Muscle of back (tissue), 11 donors: ENCODE data around the gene DSN1. TPM values are rescaled to one million over a fixed set of nuclear protein-coding genes. Genes with fewer than 3 reads are reported as not detected.
A peak's percentile ranks its signal among the peaks of the same experiment; 100 is the strongest.

ENCODE experiments used
- DNase-seq, 3 donors: peaks; one replicate each; pipeline versions ENCODE4 v3.0.0 to v3.0.0-alpha.2; 2013
- polyA plus RNA-seq, 10 donors: library from polyadenylated mRNA; unstranded; fragments of 120-200 nt; gene quantifications; one replicate each; pipeline ENCODE4 v1.2.1, GENCODE V29; 2013; ENCODE audit not compliant: insufficient read length in 10 of 10

DSN1 gene
- polyA plus RNA-seq, 10 donors: 7.9 to 15.2 (median 10.1) TPM

DNA sequence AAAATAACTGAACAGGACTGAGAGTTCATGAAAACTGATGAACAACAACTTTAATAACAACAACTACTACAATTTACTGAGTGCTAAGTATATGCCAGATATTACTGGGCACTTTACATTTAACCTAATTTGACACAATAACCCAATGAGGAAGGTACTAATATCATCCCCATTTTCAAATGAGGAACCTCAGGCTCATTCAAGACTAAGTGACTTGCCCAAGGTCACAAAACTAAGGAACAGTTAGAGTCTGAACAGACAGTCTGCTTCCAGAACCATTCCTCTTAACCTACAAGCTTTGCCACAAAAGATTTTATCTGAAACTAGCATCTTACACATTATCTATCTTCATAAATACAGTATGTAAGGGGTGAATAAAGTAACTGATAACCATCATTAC is 17.1 kb downstream of the DSN1 start:
- no peak for DNase-seq

DNA sequence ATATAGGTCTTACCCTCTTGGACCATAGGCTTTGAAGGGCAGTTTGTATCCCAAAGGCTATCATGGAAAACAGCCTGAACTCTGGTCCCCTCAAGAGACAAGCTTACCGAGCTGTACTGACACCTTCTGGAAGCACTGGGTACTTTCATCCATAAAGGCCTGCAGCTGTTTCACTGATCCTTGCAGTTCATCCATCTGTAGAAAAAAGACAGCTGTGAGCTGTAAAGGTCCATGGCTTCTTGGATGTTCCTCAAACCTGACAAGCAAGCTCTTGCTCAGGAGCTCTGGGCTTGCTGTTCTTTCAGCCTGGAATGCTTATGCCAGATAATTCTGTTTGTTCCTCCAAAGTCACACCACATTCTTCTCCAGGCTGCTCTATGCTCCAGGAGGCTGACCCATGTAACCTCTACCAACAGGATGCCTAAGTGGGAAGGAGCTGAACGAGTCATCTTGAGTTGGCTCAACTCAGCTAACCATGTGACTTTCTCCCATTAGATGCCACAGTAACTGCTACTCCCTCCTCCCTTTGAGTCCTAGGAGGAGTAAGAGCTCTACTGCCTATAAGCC is 18.8 kb downstream of the DSN1 start:
- peak; percentile 55 to 79 (median 65) for DNase-seq

DNA sequence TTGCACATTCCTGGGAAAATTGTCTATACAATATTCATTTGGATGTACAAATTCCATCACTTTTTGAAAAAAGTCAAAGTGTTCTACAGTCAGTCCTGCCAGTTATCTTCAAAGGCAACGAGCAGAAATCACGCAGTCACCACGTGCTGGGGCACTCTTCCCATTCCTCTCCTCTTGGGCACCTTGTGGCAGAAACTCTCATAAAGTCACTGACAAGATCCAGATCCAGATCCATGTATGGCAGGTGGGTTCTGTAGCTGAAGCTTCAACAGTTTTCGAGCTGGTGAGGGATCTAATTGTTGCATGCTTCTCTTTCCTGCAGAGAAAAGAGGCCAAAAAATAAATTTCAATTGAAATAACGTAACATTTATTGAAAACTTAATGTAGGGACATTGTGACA is 21.0 kb downstream of the DSN1 start:
- DNase-seq: no peak

DNA sequence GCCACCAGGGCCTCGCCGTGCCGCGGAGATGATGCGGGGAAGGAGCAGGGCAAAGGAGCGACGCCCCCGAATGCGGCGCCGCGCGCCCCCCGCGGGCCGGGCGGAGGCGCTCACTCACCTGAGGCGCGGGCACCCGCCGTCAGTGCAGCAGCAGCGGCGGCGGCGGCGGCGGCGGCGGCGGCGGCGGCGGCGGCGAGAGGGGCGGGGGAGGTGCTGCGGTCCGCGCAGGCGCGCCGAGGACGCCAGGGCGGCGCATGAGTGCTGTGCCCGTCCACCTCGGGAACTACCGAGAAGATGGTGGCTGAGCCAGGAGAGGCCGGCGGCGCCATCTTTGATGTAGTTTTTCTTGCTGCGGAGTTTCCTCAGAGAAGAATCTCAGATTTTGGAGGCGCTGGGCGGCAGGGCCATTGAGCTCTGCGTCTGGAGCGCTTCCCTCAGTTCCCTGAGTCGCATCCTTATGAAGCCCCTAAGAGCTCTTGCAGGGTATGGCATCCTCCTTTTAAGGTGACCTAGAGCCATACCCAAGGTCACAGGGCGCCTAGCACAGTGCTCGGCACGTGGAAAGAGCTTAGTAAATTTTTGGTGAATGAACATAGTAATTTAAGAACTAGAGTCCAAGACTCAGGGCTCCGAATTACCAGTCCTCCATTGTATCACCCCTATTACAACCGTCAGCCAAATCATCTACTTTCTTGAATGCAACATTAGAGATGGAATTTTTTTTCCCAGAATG is 27.5 kb downstream of the DSN1 start, which contains the start of gene NDRG3:
NDRG3 (minus strand) TSS at position 164 of the 733 bp plus-strand sequence. CDS start 24,355 bp downstream, outside the sequence.
- peak; percentile 92 to 97 (median 95) for DNase-seq

DNA sequence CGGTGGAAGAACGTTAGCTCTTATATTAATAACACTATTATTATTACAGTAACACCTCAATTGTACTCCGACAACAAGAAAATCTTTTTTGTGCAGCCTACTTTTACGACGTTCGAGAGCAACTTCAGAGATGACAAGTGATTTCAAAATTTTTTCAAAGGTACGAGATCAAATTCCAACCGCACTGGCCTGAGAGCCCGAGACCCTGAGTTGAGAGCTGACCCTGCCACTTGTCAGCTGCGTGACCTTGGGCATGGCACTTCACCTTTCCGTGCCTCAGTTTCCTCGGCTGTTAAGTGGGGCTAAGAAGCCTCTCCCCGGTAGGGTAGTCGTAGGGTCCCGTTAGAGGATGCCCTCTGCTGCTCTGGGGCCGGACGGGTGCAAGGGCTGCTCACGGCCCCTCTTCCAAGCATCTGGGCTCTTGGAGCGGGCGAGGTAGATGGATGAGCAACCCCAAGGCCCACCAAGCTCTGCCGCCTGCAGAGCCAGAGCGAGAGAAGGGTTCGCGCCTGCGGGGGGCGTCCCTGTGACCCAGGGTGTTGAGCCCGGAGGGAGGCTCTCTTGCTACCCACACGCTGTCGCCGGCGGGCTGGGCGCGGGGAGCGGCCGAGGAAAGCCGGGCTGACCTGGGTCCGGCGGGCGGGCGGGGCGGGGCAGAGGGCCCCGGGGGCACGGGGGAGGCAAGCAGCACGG is 28.2 kb downstream of the DSN1 start:
- peak in 1 of 3 donors; percentile 56 for DNase-seq

DNA sequence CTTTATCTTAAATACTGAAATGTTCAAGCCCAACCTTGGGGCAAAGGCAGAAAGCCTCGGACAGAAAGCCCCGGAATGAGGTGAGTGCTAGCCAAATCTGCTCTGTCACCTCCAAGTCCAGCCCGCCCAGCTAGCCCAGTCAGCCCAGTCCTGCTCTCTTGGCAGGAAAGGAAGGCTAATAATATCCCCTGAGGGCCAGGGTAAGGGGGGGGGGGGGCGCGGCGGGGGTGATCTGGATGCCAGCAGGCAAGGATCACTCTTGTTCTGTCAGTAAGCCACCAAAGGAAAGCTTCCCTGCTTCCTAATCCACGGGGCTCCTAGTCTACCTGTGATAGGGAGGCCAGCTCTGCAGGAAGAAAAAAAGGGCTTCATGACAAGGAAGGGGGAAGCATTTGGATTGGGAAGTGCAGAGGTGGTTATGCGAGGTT is 28.8 kb downstream of the DSN1 start:
- DNase-seq: peak in 1 of 3 donors; percentile 10

DNA sequence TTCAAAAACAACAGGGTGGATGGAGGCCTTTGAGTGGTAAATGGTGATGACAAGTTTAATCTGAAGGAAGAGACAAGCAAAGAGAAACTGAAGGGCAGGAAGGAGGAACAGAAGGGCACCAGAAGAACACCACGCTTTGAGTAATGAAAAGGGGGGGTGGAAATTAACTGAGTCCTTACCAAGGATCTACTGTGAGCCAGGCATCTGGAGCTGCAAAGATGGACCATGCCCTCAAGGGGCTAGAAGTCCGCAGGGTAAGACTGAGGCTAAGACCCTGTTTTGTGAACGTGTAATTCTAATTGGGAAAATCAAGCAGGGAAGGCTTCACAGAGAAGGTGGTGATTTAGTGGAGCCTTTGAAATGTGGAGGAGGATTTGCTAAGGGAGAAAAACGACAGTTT is 29.3 kb downstream of the DSN1 start:
- no peak for DNase-seq

DNA sequence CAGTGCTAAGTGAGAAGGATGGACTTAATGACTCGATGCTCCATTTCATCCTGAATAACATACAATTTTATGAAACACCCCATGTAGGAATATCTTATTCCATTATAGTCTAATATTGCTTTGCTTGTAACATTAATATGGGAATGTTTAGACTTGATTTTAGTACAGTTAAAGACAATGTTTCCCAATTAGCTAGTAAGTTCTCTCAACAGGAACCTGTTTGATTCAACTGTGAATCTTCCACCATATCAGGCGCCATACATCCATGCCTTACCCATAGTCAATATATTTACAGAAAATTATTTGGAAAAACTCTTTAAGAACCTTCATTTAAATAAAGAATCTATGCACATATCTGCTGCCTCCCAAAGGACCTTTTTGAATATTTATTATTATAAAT is 31.0 kb downstream of the DSN1 start:
- no peak for DNase-seq

DNA sequence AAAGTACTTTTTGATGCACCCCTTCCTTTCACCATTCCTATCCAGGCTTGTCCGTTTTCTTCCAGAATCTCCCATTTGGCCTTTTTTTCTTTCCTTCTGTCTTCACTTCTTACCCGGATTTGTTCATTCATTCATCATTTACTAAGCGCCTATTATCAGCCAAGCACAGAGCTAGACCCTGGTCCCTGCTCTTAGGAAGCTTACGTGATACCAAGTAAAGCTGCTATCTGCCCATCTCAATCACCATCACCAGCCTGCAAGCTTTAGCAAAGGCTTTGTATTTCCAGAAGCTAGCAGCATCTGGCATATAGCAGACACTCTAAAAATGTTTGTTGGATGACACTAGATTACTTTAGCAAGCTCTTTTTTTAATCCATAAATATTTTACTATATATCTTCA is 32.5 kb downstream of the DSN1 start:
- no peak for DNase-seq

DNA sequence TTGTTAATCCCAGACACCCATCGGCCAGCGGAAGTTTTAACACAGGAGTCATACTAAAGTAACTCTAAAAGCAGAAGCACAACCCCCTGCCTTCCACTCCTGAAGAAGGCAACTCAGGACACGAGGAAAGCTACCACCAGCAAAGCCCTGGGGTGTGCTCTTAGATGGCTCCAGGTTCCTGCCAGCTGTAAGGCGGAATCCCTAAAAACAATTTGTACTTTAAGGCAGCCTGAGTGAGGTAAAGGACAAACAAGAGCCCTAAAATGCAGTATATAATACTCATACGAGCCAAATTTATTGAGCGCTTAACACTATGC is 36.4 kb downstream of the DSN1 start:
- no peak for DNase-seq

DNA sequence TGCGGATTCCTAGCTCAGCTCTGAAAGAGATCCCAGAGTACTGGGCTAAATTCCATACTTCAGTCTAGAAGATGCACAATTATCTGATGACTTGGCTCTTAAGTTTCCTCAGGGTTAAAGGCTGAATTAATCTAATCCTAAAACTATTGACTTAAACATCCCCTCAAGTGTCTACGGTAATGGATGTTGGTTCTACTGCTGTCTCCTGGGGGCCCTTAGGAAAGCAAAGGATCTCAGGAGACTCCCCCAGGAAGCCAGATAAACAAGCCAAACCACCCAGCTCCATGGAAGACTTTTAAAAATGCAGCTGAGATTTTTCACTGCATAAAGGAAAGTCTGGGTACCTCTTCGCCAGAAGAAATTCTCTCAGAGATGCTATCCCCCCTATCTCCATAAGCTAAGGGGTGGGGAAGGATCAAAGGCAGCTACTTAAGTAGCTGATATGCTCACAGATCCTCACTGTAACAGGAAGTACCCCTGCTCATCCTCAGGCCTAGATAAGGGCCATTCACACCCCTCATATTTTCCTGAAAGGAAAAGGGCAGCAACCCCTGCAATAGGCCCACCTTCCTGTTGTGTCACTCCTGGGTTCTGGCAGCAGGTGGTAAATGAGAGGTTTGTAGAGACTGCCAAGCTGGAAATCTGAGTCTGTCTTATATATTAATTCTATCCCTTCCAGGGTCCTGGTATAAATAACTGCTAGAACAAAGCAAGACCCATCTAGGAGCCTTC is 36.9 kb downstream of the DSN1 start:
- DNase-seq: no peak

DNA sequence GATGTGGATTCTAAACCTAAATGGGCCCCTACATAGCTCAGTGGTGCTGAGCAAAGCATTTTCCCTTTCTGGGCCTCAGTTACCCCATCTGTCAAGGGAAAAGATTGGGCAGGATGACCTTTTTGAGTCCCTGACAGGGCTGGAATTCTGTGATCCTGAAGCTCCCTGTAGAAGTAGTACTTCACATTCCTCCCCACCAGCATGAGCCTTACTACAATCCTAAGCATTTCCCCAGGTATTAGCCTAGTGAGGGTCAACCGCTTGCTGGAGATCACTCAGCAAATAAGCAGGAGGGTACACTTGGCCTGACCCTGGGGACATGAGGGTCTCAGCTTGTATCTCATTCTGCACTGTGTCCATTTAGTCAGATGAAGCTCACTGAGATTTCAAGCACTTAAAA is 41.1 kb downstream of the DSN1 start:
- no peak for DNase-seq

DNA sequence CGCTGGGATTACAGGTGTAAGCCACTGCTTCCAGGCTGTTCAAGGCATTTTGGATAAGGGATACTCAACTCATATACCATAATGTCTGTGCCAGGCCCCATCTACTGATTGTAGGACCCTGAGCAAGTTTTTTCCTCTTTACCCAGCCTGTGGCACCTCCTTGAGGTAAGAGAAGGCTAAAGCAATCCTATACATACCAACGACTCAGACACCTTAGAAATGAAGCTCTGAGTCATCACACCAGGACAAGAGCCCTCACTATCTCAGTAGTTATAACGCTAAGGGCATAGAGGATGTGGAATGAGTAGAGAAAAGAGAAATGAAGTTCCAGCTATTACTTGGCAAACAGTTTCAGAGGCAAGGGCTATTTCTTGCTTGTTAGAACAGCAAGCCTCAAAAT is 44.6 kb downstream of the DSN1 start:
- DNase-seq: no peak

DNA sequence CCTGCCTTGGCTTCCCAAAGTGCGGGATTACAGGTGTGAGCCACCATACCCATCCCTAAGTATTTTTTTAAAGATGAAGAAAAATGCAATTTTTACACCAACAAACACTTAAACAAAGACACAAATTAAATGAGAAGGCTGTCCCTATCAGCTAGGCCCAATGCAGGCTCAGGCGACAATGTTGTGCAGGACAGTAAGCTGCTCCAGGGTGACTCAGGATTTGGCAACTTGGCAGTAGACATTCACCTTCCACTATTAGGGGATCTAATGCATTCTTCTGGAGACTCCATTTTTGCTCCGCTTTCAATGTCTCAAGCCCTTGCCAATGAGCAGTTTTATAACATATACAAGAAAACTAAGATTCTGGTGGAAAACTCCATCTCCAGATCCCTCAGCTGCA is 47.4 kb downstream of the DSN1 start:
- DNase-seq: no peak

DNA sequence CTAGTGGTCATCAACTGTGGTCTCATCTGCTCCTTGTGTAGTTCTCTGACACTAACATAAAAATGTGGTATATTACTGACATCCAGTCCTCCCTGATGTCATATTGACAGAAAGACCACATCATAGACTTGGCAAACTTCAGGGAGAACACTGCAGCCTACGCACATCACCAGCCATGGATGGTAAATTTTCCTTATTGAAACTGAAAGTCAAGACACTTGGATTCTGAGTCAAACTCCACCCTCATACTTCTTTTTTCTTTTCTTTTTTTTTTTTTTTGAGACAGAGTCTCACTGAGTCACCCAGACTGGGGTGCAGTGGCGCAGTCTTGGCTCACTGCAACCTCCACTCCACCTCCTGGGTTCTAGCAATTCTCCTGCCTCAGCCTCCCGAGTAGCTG is 53.1 kb downstream of the DSN1 start:
- no peak for DNase-seq

DNA sequence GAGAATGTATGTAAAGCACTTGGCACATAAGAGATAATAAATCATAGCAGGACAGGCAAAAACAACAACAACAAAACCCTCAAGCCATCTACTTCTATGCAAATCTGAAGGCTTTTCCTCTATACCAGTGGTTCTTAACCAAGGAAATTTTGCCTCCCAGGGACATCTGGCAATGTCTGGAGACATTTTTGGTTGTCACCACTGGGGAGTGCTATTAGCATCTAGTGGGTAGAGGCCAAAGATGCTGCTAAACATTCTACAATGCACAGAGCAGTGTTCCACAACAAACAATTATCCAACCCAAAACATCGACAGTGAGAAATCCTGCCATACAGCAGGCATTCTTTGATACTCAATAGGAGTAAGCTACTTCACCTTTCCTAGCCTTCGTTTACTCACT is 55.9 kb downstream of the DSN1 start:
- DNase-seq: no peak

DNA sequence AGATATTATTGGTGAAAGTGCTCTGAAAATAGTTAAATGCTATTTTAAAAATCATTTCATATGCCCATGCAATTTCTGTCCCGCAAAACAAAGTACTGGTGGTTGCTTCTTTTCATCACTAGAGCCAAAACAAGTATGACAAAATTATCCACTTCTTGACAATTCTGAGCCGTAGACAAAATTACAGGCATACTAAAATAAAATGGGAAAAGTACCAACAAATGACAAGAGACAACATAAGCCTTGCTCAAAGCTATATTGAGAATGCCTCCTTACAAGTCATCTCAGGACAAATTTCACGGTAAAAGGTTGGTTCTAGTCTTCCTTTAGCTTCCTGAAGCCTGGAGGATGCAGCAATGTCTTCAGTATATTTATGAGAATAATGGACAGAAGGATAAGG is 56.5 kb downstream of the DSN1 start:
- DNase-seq: no peak

DNA sequence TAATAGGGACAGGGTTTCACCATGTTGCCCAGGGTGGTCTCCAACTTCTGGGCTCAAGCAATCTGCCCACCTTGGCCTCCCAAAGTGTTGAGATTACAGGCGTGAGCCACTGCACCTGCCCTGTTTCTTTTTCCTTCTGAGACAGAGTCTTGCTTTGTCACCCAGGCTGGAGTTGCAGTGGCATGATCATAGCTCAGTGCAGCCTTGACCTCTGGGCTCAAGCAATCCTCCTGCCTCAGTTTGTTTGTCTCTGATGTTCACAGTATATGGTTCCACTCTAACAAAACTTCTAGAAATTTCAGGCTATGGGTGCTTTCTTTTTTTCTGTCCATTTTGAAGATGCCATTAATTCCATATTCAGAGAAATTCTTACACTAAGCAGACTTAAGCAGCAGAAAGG is 60.8 kb downstream of the DSN1 start:
- DNase-seq: no peak

DNA sequence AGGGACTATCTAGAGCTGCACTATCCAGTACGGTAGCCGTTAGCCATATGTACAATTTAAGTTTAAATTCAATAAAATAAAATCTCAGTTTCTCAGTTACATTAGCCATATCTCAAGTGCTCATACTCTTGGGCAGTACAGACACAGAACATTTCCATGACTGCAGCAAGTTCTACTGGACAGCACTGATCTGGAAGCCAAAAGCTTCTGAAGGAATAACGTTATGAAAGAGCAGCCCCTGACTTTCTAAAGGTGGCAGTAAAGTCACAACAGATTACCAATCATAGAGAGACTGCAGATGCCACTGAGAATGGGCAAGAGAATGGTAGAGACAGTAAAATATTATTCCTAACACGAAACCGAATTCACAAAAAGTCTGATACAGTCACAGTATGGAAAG is 64.4 kb downstream of the DSN1 start:
- DNase-seq: no peak

DNA sequence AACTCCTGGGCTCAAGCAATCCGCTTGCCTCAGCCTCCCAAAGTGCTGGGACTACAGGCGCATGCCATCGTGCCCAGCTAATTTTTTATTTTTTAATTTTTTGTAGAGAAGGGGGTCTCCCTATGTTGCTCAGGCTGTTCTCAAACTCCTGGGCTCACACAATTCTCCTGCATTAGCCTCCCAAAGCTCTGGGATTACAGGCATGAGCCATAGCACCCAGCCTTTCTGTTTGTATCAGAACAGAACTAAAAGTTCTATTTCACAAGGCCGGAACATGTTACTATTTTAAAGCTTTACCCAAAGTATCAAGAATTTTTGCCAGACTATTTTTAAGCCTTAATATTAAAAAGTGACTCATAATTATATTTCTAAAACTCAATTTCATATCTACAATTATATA is 70.0 kb downstream of the DSN1 start:
- DNase-seq: no peak
